MCF 10A (cell line): Measurements from ENCODE around the gene HTT. TPM values are rescaled to one million over a fixed set of nuclear protein-coding genes. Genes with fewer than 3 reads are reported as not detected.

Experiments
- BruUV-seq: library from RNA; stranded (reverse); fragments of 400-500 nt; replicated peaks from 2 replicates; lab custom pipeline; 2021; lab: Mats Ljungman, UMichigan
- CTCF ChIA-PET: fragments of 300-600 bp; sonication (Branson Sonifier 250); formaldehyde crosslinking; extraction: SDS; loops from one replicate; lab custom pipeline; 2021; ENCODE audit warnings: antibody characterized with exemption, inconsistent platforms; lab: Yijun Ruan, JAX
- POLR2A ChIA-PET: fragments of 300-600, 350-650 bp; sonication (Branson Sonifier 250); formaldehyde crosslinking; extraction: SDS; loops from one replicate; lab custom pipeline; 2020; ENCODE audit warnings: antibody characterized with exemption, inconsistent platforms; lab: Yijun Ruan, JAX
- DNase-seq: peaks from one replicate; pipeline ENCODE4 v3.0.0-alpha.2; 2018; ENCODE audit not compliant: unreplicated experiment
- H3K27ac Mint-ChIP-seq: one replicate; pipeline ENCODE4 v1.8.0; 2022; ENCODE audit warnings: mild to moderate bottlenecking, low read depth, mixed read lengths; ENCODE audit not compliant: unreplicated experiment
- H3K27me3 Mint-ChIP-seq: one replicate; pipeline ENCODE4 v1.8.0; 2022; ENCODE audit warnings: mixed read lengths; ENCODE audit not compliant: insufficient read depth, unreplicated experiment
- H3K36me3 Mint-ChIP-seq: one replicate; pipeline ENCODE4 v1.8.0; 2022; ENCODE audit warnings: mild to moderate bottlenecking, moderate library complexity, mixed read lengths; ENCODE audit not compliant: insufficient read depth, unreplicated experiment
- H3K4me1 Mint-ChIP-seq: one replicate; pipeline ENCODE4 v1.8.0; 2022; ENCODE audit warnings: mixed read lengths; ENCODE audit not compliant: insufficient read depth, unreplicated experiment
- H3K4me3 Mint-ChIP-seq: one replicate; pipeline ENCODE4 v1.8.0; 2022; ENCODE audit warnings: mild to moderate bottlenecking, moderate library complexity, mixed read lengths; ENCODE audit not compliant: unreplicated experiment
- H3K9me3 Mint-ChIP-seq: one replicate; pipeline ENCODE4 v1.8.0; 2022; ENCODE audit warnings: mixed read lengths; ENCODE audit not compliant: unreplicated experiment
- intact Hi-C: fragments of 100-400 bp; cut with micrococcal nuclease; formaldehyde crosslinking; loops from 2 replicates; pipeline ENCODE4 v1.14.1; 2022
- total RNA-seq: library from RNA; stranded (reverse); gene quantifications from 2 replicates; pipeline ENCODE4 v1.2.3, GENCODE V29; 2022
- TF ChIP-seq, protein P1 (sequence below): fragments of 200-600 bp; IDR thresholded peaks from one replicate; pipeline ENCODE4 v1.8.0; 2022; ENCODE audit warnings: antibody characterized with exemption, mild to moderate bottlenecking; ENCODE audit not compliant: unreplicated experiment

Gene HTT
- total RNA-seq, 1 experiment from 2014 or later = 47.4 TPM

DNA sequence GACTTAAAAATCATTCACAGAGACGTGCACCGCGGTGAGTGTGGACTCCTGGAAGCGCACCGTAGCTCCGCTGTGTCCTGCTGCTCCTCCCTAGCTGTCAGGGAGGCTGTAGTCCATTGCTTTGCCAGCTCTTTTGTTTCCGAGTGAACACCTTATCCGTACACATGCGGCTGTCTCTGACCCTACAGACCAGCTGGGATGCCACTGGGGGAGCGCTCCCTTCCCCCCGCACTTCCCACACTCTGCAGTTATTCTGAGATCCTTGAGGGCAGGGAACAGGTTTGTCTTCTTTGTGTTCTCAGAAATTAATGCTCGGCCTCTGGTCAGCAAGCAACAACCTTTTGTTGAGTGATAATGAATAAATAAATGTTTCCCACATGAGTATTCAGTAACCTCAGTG, 140.8 kb downstream of the HTT start:
- BruUV-seq = no TSS peak
- no peaks in the 10 kb centered on the region for H3K27me3 Mint-ChIP-seq
- CTCF ChIA-PET = no interaction called here
- intact Hi-C loops = no loop called here
- no peak overlapping the region for H3K4me3 Mint-ChIP-seq
- DNase-seq = no peak
- H3K4me1 Mint-ChIP-seq = no peaks in the 10 kb centered on the region
- H3K36me3 Mint-ChIP-seq = peaks cover 87% of the 10 kb centered on the region
- POLR2A ChIA-PET = no interaction called here
- no peak overlapping the region for H3K27ac Mint-ChIP-seq
- no peaks in the 10 kb centered on the region for H3K9me3 Mint-ChIP-seq
- TF ChIP-seq, protein P1, sequence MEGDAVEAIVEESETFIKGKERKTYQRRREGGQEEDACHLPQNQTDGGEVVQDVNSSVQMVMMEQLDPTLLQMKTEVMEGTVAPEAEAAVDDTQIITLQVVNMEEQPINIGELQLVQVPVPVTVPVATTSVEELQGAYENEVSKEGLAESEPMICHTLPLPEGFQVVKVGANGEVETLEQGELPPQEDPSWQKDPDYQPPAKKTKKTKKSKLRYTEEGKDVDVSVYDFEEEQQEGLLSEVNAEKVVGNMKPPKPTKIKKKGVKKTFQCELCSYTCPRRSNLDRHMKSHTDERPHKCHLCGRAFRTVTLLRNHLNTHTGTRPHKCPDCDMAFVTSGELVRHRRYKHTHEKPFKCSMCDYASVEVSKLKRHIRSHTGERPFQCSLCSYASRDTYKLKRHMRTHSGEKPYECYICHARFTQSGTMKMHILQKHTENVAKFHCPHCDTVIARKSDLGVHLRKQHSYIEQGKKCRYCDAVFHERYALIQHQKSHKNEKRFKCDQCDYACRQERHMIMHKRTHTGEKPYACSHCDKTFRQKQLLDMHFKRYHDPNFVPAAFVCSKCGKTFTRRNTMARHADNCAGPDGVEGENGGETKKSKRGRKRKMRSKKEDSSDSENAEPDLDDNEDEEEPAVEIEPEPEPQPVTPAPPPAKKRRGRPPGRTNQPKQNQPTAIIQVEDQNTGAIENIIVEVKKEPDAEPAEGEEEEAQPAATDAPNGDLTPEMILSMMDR = no peak

GRCh38 chr4:3215733-3216132, 141.3 kb downstream of the HTT start:
- no peak for DNase-seq
- no peak overlapping the region for H3K27ac Mint-ChIP-seq
- no TSS peak for BruUV-seq
- no peaks in the 10 kb centered on the region for H3K4me1 Mint-ChIP-seq
- H3K9me3 Mint-ChIP-seq = no peaks in the 10 kb centered on the region
- TF ChIP-seq, protein P1 = no peak
- intact Hi-C loops = no loop called here
- ChIA-PET POLR2A (no interaction called here), CTCF (no interaction called here)
- no peaks in the 10 kb centered on the region for H3K27me3 Mint-ChIP-seq
- peaks cover 82% of the 10 kb centered on the region for H3K36me3 Mint-ChIP-seq
- H3K4me3 Mint-ChIP-seq = no peak overlapping the region

- BruUV-seq = no TSS peak
- Mint-ChIP-seq H3K27ac (no peak overlapping the region), H3K9me3 (no peaks in the 10 kb centered on the region), H3K4me1 (no peaks in the 10 kb centered on the region), H3K4me3 (no peak overlapping the region), H3K36me3 (peaks cover 78% of the 10 kb centered on the region), H3K27me3 (no peaks in the 10 kb centered on the region)
- TF ChIP-seq, protein P1 = no peak
- no peak for DNase-seq
- POLR2A ChIA-PET = no interaction called here
- intact Hi-C loops = no loop called here
- CTCF ChIA-PET = interaction anchor here (1.0 kb wide), 1 partner anchor 263 kb away, joined by 3 read pairs; no protein-coding TSS in a partner anchor
Measured at GRCh38 chr4:3217266-3217665, 142.8 kb downstream of the HTT start.

DNA sequence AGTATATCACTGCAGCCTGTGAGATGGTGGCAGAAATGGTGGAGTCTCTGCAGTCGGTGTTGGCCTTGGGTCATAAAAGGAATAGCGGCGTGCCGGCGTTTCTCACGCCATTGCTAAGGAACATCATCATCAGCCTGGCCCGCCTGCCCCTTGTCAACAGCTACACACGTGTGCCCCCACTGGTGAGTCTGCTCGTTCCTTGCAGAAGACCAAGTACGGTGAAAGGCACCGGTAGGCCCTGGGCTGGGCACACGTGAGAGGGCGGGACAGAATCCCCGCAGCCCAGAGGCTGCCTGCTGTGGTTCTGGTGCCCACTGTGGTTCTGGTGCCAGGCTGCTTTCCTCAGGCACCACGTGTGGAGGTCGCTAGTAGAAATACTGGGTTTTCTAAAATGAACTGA, 143.3 kb downstream of the HTT start:
- Mint-ChIP-seq H3K36me3 (peaks cover 81% of the 10 kb centered on the region), H3K4me3 (no peak overlapping the region), H3K27me3 (no peaks in the 10 kb centered on the region), H3K27ac (no peak overlapping the region), H3K4me1 (no peaks in the 10 kb centered on the region), H3K9me3 (no peaks in the 10 kb centered on the region)
- CTCF ChIA-PET = interaction anchor here (1.0 kb wide), 1 partner anchor 262 kb away, joined by 3 read pairs; no protein-coding TSS in a partner anchor
- BruUV-seq = no TSS peak
- POLR2A ChIA-PET = no interaction called here
- TF ChIP-seq, protein P1 = no peak
- no peak for DNase-seq
- intact Hi-C loops = no loop called here
